GM13976 (cell line): ENCODE results near the gene GNAQ.
"Not testable (repeated sequence)": the region's sequence is repeated elsewhere in the genome, so short reads cannot be mapped to it uniquely, and the experiment has no call there.

ENCODE experiments used
- DNase-seq: peaks from one replicate; pipeline ENCODE4 v3.0.0; 2012; ENCODE audit warnings: low spot score
- in situ Hi-C: fragments of 300-500 bp; cut with MboI; formaldehyde crosslinking; loops from one replicate; pipeline ENCODE4 v1.12.0; 2022; ENCODE audit warnings: low sequenced_read_pairs, mixed read lengths, inconsistent platforms; ENCODE audit not compliant: unreplicated experiment
- TF ChIP-seq, protein P1 (sequence below): IDR thresholded peaks from 2 replicates; pipeline ENCODE4 v1.5.1; 2012; ENCODE audit warnings: borderline replicate concordance, mild to moderate bottlenecking; ENCODE audit not compliant: insufficient read depth; ENCODE audit errors: extremely low read depth, missing control alignments, control extremely low read depth

Gene GNAQ

DNA sequence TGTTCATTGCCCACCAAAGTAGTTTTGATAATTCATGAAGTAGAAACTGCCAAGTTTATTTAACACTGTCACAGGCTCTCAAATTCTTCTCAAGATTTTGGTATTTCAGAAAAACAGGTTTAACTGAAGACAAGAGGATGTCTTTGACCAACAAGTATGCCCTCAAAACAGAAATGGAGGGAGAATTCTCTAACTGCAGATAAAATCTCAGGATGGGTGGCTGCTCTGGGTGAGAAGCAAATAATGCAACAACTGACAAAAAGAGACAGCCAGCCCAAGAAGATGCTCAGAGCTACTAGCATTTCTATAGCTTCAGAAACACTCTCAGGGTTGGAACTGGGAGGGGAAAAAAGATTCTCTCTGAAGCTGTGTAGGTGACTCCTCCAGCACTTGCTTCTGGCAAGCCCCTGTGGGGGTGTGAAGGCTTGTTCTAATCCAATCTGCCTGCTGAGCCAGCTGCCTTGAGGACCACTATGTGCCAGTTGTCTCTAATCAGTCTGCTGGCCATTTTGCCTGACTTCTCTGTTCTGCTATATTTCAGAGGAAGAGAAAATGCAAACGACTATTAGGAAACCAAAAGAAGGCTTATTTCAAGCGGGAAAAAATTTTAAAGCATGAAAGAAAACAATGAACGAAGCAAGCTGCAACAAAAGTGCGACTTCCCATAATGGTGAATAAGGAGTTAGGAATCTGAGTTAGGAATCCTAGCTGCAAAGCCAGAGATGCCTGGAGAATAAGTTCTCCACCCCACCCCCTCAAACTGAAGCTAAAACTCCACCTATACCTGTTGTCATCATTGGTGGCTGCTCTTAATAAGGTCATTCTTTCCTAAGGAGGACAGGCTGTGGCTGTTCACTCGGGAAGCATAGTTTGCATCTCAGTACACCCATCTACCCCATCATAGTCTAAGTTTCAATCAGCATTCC, 147.5 kb downstream of the GNAQ start:
- TF ChIP-seq, protein P1, sequence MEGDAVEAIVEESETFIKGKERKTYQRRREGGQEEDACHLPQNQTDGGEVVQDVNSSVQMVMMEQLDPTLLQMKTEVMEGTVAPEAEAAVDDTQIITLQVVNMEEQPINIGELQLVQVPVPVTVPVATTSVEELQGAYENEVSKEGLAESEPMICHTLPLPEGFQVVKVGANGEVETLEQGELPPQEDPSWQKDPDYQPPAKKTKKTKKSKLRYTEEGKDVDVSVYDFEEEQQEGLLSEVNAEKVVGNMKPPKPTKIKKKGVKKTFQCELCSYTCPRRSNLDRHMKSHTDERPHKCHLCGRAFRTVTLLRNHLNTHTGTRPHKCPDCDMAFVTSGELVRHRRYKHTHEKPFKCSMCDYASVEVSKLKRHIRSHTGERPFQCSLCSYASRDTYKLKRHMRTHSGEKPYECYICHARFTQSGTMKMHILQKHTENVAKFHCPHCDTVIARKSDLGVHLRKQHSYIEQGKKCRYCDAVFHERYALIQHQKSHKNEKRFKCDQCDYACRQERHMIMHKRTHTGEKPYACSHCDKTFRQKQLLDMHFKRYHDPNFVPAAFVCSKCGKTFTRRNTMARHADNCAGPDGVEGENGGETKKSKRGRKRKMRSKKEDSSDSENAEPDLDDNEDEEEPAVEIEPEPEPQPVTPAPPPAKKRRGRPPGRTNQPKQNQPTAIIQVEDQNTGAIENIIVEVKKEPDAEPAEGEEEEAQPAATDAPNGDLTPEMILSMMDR: no peak
- in situ Hi-C loops: no loop called here

DNA sequence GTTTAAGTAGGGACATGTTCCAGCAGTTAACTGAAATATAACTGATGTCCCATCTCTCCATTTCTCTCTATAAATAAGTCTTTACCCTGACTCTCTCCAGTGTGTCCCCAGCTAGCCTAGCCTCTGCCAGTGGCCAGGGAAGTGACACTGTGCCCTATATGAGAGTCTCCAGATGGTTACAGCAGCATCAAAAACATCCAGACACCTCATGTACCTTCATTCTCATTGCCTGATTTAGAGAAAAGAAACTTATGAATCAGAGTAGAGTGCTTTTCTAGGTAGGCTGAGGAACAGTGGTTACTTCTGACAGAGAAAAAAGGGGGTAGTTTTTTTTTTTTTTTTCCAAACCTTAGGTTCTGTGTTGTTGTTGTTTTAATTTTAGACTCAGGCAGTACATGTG, 148.5 kb downstream of the GNAQ start:
- no peak for DNase-seq
- in situ Hi-C loops: no loop called here
- TF ChIP-seq, protein P1: no peak

More for the DNA sequence above, 147.5 kb downstream of the GNAQ start:
- DNase-seq: no peak

DNA sequence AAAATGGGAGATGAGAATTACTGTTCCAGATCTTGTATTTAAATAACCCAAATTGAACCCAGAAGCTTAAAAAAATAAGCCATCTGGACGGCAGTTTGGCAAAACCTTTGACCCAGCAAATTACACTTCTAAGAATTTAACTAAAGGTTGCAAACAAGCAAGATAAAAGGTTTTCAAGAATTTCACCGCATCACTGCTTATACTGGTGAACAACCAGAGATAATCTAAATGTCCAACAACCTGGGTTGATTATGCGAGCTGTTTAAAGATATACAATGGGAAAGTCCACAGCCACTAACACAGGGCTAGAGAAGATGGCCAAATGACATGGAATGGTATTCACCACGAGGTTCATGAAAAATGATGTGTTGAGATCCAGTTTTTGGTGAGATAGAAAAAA, 149.3 kb downstream of the GNAQ start:
- TF ChIP-seq, protein P1: no peak
- in situ Hi-C loops: no loop called here
- DNase-seq: no peak

DNA sequence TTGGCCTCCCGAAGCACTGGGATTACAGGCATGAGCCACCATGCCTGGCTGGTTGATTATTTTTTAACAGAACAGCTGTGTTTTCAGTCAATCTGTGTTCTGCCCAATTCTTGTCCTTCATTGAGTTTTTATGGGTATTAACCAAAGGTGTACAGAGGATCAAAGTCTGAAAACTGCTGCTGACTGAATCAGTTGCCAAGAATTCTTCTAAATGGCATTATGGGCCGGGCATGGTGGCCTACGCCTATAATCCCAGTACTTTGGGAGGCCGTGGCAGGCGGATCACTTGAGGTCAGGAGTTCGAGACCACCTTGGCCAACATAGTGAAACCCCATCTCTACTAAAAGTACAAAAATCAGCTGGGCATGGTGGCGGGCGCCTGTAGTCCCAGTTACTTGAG, 150.0 kb downstream of the GNAQ start:
- in situ Hi-C loops, DNase-seq: not testable (repeated sequence)

DNA sequence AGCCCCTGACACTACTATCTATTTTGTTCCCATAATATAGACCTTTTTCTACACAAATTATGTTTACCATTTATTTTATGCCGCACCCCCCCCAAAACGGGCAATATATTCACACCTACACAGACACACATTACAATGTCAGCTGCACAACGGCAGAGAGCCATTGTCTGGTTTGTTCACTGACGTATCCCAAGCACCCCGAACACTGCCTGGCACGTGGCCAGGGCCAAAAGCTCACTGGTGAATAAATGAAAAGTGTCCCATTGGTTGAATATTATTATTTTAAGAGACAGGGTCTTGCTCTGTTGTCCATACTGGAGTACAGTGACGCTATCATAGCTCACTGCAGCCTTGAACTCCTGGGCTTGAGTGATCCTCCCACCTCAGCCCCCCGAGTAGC, 150.5 kb downstream of the GNAQ start:
- in situ Hi-C loops: no loop called here
- DNase-seq: no peak
- TF ChIP-seq, protein P1: no peak

DNA sequence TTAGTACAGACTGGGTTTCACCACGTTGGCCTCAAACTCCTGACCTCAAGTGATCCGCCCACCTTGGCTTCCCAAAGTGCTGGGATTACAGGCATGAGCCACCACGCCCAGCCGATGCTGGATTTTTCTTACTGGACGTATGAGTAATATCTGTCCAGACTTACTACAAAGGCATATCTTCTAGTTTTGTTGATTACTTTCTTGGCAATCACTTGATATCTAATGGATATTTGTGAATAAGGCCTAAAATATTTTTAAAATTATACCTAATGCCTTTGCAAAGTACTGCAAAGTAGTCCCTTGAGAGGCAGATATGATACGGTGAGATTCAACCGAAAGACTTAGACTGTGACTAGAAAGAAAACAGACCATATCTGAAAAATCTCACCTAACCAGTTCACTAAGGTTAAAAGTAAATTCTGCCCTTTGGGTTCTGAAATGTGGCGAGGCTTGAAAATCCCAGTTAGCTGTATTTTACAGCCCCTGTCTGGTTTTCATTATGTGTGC, 152.1 kb downstream of the GNAQ start:
- DNase-seq: no peak
- in situ Hi-C loops: no loop called here
- TF ChIP-seq, protein P1: no peak

DNA sequence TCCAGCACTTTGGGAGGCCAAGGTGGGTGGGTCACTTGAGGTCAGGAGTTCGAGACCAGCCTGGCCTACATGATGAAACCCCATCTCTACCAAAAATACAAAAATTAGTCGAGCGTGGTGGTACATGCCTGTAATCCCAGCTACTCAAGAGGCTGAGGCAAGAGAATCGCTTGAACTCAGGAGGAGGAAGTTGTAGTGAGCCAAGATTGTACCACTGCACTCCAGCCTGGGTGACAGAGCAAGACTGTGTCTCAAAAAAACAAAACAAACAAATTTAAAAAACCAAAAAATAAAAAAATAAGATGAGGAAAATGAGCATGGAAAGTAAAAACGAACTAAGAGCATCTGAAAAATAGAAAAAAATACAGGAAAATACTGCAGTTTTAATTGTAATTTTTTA, 152.8 kb downstream of the GNAQ start:
- in situ Hi-C loops, DNase-seq: not testable (repeated sequence)

DNA sequence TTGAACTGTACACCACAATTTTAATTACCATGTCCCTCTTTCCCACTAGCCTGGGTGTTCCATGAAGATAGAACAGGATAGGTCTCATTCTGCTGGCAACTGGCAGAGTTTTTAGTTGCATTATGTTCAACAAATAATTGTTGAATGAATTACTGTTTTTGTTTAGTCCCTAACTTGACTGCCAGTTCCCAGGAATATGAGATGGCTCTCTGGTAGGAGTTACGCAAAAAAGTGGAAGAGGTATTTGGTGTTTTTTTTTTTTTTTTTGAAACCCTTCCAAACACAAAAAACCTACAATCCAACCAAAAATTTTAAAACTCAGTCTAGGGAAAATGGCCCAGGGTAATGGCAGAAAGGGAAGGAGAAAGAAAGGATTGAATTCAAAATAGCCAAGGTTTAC, 153.6 kb downstream of the GNAQ start:
- TF ChIP-seq, protein P1: no peak
- in situ Hi-C loops: no loop called here
- no peak for DNase-seq
